NCI-H345 (cell line): ENCODE results near the gene EVA1B.

Source experiments
- DNase-seq: peaks from one replicate; lab custom pipeline; 2025; lab: John Stamatoyannopoulos, UW

EVA1B gene

GRCh38 chr1:36345353-36345752, 21.9 kb upstream of the EVA1B start:
- DNase-seq: no peak

DNA sequence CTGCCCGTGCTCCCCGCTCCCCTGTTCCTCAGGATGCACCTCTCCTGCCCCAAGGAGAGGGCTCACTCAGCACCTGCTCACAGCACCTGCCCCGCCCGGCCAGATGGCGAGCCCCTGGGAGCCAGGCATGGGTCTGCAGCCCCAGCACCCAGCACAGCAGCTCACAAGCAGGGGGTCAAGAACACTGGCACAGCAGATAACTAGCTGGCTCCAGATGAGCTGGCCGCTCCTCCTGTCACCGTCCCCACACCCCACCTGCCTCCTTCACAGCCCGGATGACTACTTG, 20.9 kb upstream of the EVA1B start:
- DNase-seq: no peak

DNA sequence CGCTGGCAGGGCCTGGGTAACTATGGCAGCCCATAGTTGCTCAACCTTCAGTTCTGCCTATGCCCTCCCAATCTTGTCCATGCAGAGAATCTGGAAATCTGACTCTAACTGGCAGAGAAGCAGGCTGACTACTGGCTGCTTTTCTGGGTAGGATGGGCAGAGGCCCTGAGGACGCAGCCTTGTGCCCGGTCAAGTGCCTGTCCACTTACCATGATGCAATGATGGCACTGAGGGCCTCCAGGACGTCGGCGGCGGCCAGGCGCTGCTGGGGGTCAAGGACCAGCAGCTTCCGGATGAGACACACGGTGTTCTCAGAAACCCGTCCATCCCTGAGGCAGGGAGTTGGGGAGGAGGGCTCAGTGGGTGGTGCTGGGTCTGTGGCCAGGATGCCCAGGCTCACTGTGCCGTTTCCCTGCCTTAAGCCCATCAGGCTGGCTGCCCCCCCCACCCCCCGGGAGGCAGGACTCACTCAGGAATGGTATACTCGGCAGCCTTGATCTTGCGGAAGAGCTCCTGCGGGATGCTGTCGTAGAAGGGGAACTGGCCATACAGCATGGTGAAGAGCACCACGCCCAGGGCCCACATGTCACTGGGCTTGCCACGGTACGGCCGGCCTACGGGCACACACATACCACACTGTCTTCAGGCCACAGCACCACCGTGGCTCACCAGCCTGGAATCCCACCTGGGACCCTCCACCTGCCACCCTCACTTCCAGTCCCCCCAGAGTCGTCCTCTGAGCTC, 20.4 kb upstream of the EVA1B start:
- DNase-seq: no peak

- no peak for DNase-seq
Observed at GRCh38 chr1:36342426-36343185, 19.2 kb upstream of the EVA1B start.

DNA sequence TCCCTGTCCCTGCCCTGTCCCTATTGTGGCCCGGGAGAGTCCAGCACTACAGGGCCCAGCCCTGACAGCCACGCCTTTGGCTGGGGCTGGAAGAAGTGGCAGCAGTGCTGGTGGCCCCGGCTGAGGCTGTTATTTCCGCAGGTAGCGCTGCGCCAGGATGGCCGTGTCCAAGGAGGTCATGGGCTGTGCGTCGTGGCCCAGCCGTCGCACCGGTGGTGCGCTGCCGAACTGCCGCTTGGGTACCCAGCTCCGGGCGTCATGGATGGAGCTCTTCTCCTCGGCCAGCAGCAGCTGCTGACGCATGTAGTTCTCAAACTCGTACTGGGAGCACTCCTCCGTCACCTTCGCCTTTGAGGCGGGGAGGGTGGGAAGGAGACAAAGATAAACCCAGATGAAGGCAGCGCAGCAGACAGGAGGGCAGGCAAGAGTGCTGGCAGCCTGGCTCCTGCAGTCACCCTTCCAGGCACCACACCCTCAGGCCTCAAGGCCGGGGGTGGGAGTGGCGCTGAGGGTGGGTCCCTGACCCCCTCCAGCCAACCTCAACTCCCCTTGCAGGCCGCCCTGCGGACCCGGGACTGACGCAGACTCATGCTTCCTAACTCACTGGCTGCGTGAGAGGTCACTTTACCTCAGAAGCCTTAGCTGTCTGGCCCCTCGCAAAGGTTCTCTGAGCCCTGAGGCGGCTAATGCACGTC, 18.3 kb upstream of the EVA1B start:
- no peak for DNase-seq

GRCh38 chr1:36339615-36340014, 16.2 kb upstream of the EVA1B start:
- no peak for DNase-seq

GRCh38 chr1:36339215-36339614, 15.8 kb upstream of the EVA1B start:
- DNase-seq: no peak

DNA sequence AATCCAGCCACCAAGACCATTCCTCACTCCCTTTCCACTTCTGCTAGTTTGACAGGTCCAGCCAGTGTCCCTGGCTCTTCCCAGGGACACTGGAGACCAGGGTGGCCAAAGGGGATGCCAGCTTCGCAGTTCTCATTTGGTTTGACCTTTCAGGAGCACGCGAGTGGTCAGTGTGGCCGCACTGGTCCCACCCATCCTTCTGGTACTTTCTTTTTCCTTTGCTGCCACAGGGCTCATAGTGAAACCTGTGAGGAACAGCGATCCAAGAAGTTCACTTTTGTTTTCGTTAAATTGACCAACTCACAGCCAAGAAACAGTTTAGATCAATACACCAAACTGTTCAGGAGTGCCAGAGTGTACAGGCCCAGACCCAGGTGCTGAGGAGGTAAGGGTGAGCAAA, 14.4 kb upstream of the EVA1B start:
- DNase-seq: no peak

DNA sequence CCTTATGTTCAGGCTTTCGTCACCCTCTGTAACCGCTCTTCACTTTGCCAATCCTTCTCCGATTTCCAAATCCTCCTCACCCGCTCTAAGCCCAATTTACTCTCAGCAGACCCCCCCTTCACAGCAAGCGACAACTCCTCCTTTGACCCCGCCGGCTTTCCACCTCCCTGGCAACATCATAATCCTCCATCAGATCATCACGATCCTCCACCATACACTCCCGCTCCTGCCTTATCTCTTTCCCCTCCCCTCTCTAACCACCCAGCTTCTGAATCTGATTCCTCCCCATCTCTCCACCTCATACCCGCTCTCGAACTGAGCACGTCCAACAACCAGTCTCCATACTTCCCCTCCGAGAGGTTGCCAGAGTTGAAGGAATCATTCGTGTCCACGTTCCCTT, 7.5 kb upstream of the EVA1B start:
- no peak for DNase-seq

- no peak for DNase-seq
Observed at GRCh38 chr1:36329817-36330216, 6.4 kb upstream of the EVA1B start.

DNA sequence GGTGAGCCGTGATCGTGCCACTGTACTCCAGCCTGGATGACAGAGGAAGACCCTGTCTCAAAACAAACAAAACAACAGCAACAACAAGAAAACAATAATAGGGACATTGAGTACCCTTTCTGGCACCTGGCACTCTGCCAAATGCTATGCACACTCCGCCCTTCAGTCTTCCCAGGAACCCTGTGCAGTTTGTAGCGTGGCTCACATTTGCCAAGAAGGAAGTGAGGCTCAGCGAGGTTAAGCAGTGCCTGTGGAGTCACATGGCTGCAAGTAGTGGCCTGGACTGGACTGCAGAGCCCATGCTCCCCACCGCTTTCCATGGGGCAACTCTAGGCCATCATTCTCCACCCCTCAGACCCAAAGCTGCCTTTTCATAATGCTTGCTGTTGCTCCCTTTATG, 5.3 kb upstream of the EVA1B start:
- DNase-seq: peak; percentile 42

- DNase-seq: no peak
Observed at GRCh38 chr1:36328088-36328480, 4.6 kb upstream of the EVA1B start.

DNA sequence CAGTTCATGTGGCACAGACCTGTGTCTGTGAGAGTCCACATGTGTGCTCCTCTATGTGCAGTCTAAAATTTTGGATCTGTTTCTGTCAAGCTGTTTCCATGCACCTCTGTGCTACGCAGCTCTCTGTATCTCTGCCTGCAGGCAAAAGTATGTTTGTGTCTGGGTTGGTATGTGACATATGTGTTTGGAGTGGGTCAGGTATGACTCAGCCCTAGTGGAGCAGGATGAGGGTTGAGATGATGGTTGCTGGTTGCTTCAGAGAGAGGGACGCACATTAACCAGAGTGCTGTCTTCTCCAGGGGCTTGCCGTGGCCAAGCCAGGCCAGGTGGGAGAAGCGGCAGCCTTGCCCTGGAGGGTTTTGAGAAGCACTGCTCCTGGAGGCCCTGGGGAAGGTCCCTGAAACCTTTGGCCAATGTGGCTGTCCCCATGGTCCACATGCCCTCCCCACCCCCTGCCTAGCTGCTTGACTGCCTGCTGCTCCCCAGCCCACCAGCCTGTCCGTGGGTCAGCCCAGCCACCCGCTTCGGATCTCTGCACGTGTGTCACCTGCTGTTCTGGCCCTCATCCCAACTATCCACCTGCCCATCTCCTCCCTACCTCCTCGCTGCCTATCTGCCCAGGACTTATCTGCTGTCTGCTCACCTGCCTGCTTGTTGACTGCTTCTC, 4.1 kb upstream of the EVA1B start:
- DNase-seq: no peak

- DNase-seq: peak; percentile 15
Observed at GRCh38 chr1:36326499-36326898, 3.1 kb upstream of the EVA1B start.

GRCh38 chr1:36324353-36324703, 883 bp upstream of the EVA1B start:
- DNase-seq: no peak

DNA sequence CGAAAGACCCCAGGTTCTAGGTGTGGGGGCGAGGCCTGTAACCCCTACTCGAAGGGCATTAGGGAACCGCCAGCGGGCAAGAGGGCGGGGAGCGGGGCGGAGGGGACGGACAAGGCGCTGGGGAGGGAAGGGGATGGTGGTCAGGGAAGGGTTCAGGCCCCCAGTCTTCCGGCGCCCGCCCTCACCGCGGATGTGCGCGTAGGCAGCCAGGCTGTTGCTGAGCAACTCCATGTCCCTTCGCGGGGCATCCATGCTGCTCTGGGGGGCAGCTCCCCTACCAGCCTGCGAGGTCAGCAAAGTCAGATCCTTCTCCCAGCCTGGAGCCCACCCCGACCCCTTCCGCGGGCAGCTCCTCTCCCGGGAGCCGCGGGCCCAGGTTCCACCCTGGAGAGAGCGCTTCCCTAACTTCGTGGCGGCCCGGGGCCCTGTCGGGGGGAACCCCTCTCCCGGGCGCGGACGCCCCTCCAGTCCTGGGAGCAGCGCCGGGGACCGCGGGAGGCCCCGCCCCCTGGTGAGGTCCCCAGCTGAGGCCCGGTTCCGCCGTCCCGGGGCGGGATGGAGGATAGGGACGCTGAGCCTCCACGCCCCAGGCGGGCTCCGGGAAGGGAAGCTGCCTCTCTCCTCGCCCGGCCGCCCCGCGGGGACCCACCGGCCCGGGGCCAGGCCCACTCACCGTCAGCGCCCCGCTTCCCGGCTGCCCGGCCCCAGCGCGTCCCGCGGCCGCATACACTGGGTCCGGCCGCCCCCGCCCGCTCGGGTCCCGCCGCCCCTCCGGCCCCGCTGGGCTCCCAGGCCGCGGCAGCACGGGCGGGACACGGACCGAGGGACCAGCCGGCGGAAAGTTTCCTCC, 434 bp downstream of the EVA1B start:
- no peak for DNase-seq

GRCh38 chr1:36322041-36322785, 1.2 kb downstream of the EVA1B start:
- no peak for DNase-seq

- no peak for DNase-seq
Observed at GRCh38 chr1:36321119-36321951, 2.1 kb downstream of the EVA1B start.

GRCh38 chr1:36320767-36321118, 2.7 kb downstream of the EVA1B start:
- no peak for DNase-seq

DNA sequence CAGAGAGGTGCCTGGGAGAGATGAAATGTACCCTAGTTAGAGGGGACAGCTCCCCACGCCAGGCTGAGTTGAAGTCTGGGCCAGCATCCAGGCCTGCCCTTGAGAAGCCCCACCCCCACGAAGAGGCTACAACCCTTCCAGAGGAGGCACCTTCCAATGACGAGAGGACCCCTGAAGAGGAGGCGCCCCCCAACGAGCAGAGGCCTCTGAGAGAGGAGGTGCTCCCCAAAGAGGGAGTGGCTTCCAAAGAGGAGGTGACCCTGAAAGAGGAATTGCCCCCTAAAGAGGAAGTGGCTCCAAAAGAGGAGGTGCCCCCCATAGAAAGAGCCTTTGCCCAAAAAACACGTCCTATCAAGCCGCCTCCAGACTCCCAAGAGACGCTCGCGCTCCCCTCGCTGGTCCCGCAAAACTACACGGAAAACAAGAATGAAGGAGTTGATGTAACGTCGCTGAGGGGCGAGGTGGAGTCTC, 3.1 kb downstream of the EVA1B start:
- no peak for DNase-seq
